DND-41 (cell line): Measurements from ENCODE around the gene TMEFF2.

Source experiments
- ATAC-seq: fragments of 200-7000 bp; cut with Tn5 transposase; 3 replicates; pipeline ENCODE4 v1.9.1; 2021; ENCODE audit warnings: low read depth; ENCODE audit not compliant: insufficient read depth
- DNase-seq: peaks from one replicate; pipeline ENCODE4 v3.0.0-alpha.2; 2020
- H2AFZ ChIP-seq: 2 replicates; pipeline ENCODE4 v1.6.0; 2012; ENCODE audit warnings: low read depth, low read length
- H3K27ac ChIP-seq: 2 replicates; pipeline ENCODE4 v1.5.1; 2012; ENCODE audit warnings: low read length, inconsistent platforms
- H3K27me3 ChIP-seq: fragments of 200-600 bp; sonication (generic); 2 replicates; pipeline ENCODE4 v1.6.0; 2012; ENCODE audit warnings: low read length, mild to moderate bottlenecking, inconsistent platforms; ENCODE audit not compliant: insufficient read depth, poor library complexity
- H3K36me3 ChIP-seq: 2 replicates; pipeline ENCODE4 v1.5.1; 2012; ENCODE audit warnings: low read length, inconsistent platforms; ENCODE audit not compliant: insufficient read depth
- H3K4me1 ChIP-seq: 2 replicates; pipeline ENCODE4 v1.5.1; 2012; ENCODE audit warnings: mild to moderate bottlenecking, low read length; ENCODE audit not compliant: insufficient read depth
- H3K4me2 ChIP-seq: 2 replicates; pipeline ENCODE4 v1.6.0; 2012; ENCODE audit warnings: mild to moderate bottlenecking, moderate library complexity, low read length, inconsistent platforms; ENCODE audit not compliant: insufficient read depth
- H3K4me3 ChIP-seq, 2 experiments: fragments of 200-600 bp in 1 of 2; shearing (Covaris generic) in 1 of 2; 2 replicates each; pipeline ENCODE4 v1.5.1; 2012 to 2016; ENCODE audit warnings: inconsistent platforms in 2 of 2, low read length in 2 of 2, mild to moderate bottlenecking in 2 of 2, low read depth in 1 of 2, moderate library complexity in 1 of 2
- H3K79me2 ChIP-seq: 2 replicates; pipeline ENCODE4 v1.6.0; 2012; ENCODE audit warnings: low read length, inconsistent platforms; ENCODE audit not compliant: insufficient read depth
- H3K9ac ChIP-seq: 2 replicates; pipeline ENCODE4 v1.6.0; 2012; ENCODE audit warnings: low read depth, mild to moderate bottlenecking, inconsistent platforms, low read length, moderate library complexity
- H3K9me3 ChIP-seq: 2 replicates; pipeline ENCODE4 v1.5.1; 2012; ENCODE audit warnings: low read length, moderate library complexity, mild to moderate bottlenecking, inconsistent platforms; ENCODE audit not compliant: insufficient read depth, severe bottlenecking
- H4K20me1 ChIP-seq: 2 replicates; pipeline ENCODE4 v1.6.0; 2012; ENCODE audit warnings: low read length; ENCODE audit not compliant: insufficient read depth
- EZH2 ChIP-seq: IDR thresholded peaks from 3 replicates; pipeline ENCODE4 v1.6.1; 2012; ENCODE audit warnings: borderline replicate concordance, low read depth, mild to moderate bottlenecking, moderate library complexity, low read length, inconsistent platforms; ENCODE audit not compliant: severe bottlenecking
- TF ChIP-seq, protein P1 (sequence below): IDR thresholded peaks from 2 replicates; pipeline ENCODE4 v1.5.1; 2012; ENCODE audit warnings: borderline replicate concordance, low read length, moderate library complexity, mild to moderate bottlenecking; ENCODE audit not compliant: poor library complexity, severe bottlenecking; ENCODE audit errors: extremely low read depth

TMEFF2 gene

GRCh38 chr2:192026059-192026824, 168.5 kb downstream of the TMEFF2 start:
- Histone ChIP-seq H3K4me3 (no peak overlapping the region), H2AFZ (no peak overlapping the region), H3K4me1 (no peaks in the 10 kb centered on the region), H3K27ac (no peak overlapping the region), H3K79me2 (no peaks in the 10 kb centered on the region), H3K9me3 (no peaks in the 10 kb centered on the region), H3K9ac (no peak overlapping the region), H3K4me2 (no peak overlapping the region), H4K20me1 (no peaks in the 10 kb centered on the region), H3K27me3 (no peaks in the 10 kb centered on the region), H3K36me3 (no peaks in the 10 kb centered on the region)
- DNase-seq (no peak), ATAC-seq (no peak)
- TF ChIP-seq EZH2: no peak
- TF ChIP-seq, protein P1, sequence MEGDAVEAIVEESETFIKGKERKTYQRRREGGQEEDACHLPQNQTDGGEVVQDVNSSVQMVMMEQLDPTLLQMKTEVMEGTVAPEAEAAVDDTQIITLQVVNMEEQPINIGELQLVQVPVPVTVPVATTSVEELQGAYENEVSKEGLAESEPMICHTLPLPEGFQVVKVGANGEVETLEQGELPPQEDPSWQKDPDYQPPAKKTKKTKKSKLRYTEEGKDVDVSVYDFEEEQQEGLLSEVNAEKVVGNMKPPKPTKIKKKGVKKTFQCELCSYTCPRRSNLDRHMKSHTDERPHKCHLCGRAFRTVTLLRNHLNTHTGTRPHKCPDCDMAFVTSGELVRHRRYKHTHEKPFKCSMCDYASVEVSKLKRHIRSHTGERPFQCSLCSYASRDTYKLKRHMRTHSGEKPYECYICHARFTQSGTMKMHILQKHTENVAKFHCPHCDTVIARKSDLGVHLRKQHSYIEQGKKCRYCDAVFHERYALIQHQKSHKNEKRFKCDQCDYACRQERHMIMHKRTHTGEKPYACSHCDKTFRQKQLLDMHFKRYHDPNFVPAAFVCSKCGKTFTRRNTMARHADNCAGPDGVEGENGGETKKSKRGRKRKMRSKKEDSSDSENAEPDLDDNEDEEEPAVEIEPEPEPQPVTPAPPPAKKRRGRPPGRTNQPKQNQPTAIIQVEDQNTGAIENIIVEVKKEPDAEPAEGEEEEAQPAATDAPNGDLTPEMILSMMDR: no peak

DNA sequence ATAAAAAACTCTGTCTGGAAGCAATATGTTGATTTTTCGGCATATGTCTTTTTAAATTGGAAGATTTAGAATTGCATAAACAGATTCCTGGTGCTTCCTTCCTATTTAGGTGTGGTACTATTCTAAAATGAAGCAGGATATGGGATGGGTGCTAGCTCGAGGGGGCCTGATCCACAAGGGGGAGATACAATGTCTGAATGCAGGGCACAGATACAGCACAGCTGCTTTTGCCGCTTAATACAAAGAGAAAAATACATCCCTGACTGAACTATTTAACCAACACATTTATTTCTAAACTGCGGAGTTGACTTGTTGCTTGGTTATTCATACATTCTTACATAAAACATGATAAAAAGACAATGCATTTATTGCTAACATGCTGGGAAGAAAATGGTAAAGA, 169.1 kb downstream of the TMEFF2 start:
- Histone ChIP-seq H3K9me3 (no peaks in the 10 kb centered on the region), H3K36me3 (no peaks in the 10 kb centered on the region), H4K20me1 (no peaks in the 10 kb centered on the region), H3K4me1 (no peaks in the 10 kb centered on the region), H3K79me2 (no peaks in the 10 kb centered on the region), H3K27me3 (no peaks in the 10 kb centered on the region), H2AFZ (no peak overlapping the region), H3K9ac (no peak overlapping the region), H3K4me3 (no peak overlapping the region), H3K27ac (no peak overlapping the region), H3K4me2 (no peak overlapping the region)
- ATAC-seq: no peak
- DNase-seq: no peak
- TF ChIP-seq, protein P1: no peak
- TF ChIP-seq EZH2: no peak

GRCh38 chr2:192023006-192023405, 171.7 kb downstream of the TMEFF2 start:
- Histone ChIP-seq H3K27me3 (no peaks in the 10 kb centered on the region), H4K20me1 (no peaks in the 10 kb centered on the region), H3K4me2 (no peak overlapping the region), H3K9me3 (no peaks in the 10 kb centered on the region), H3K27ac (no peak overlapping the region), H3K4me3 (no peak overlapping the region), H3K36me3 (no peaks in the 10 kb centered on the region), H3K79me2 (no peaks in the 10 kb centered on the region), H3K4me1 (no peaks in the 10 kb centered on the region), H2AFZ (no peak overlapping the region), H3K9ac (no peak overlapping the region)
- DNase-seq: no peak
- TF ChIP-seq, protein P1: no peak
- no peak for TF ChIP-seq EZH2
- no peak for ATAC-seq
